GM12878 (cell line): ENCODE measurements around the gene HOOK2. TPM values are rescaled to one million over a fixed set of nuclear protein-coding genes. Genes with fewer than 3 reads are reported as not detected.

Source experiments
- BCL3 ChIP-seq: IDR thresholded peaks from 2 replicates; pipeline ENCODE4 v1.6.1; 2011; ENCODE audit warnings: borderline replicate concordance, low read depth, mild to moderate bottlenecking, moderate library complexity, low read length; ENCODE audit not compliant: insufficient read depth, poor library complexity, severe bottlenecking
- CEBPZ ChIP-seq: fragments of 150-350 bp; IDR thresholded peaks from 2 replicates; pipeline ENCODE4 v1.6.1; 2016; ENCODE audit warnings: low read depth, low read length
- ESRRA ChIP-seq: IDR thresholded peaks from 2 replicates; pipeline ENCODE4 v1.6.1; 2012; ENCODE audit warnings: mild to moderate bottlenecking, low read length, improper control_type of control experiment
- ETV6 ChIP-seq, 2 experiments: fragments of 450-650 bp in 1 of 2; IDR thresholded peaks in 1 of 2; conservative IDR thresholded peaks in 1 of 2; 2 replicates each; pipeline ENCODE4 v1.6.1; 2014; ENCODE audit warnings: antibody characterized with exemption in 1 of 2, borderline replicate concordance in 1 of 2, low read depth in 1 of 2, mild to moderate bottlenecking in 1 of 2, moderate library complexity in 1 of 2
- HDAC2 ChIP-seq: fragments of 200-600 bp; sonication (generic); IDR thresholded peaks from 2 replicates; pipeline ENCODE4 v1.6.1; 2017
- KAT2A ChIP-seq: conservative IDR thresholded peaks from 2 replicates; pipeline ENCODE4 v1.6.1; 2011; ENCODE audit warnings: low read depth, low read length; ENCODE audit not compliant: control insufficient read depth
- MEF2A ChIP-seq: IDR thresholded peaks from 2 replicates; pipeline ENCODE4 v1.6.1; 2011; ENCODE audit warnings: low read depth, mild to moderate bottlenecking, low read length, moderate library complexity; ENCODE audit not compliant: insufficient read depth
- MEF2B ChIP-seq: fragments of 450-650 bp; IDR thresholded peaks from 2 replicates; pipeline ENCODE4 v1.6.1; 2018; ENCODE audit warnings: mild to moderate bottlenecking, moderate library complexity; ENCODE audit not compliant: partially characterized antibody, poor library complexity, severe bottlenecking
- NFIC ChIP-seq: IDR thresholded peaks from 2 replicates; pipeline ENCODE4 v1.6.1; 2012; ENCODE audit warnings: low read depth, mild to moderate bottlenecking, inconsistent platforms, low read length, moderate library complexity
- NFYB ChIP-seq: IDR thresholded peaks from 2 replicates; pipeline ENCODE4 v1.6.1; 2011; ENCODE audit warnings: low read depth, mild to moderate bottlenecking, low read length, improper control_type of control experiment, moderate library complexity; ENCODE audit not compliant: insufficient read depth
- NR2C1 ChIP-seq: fragments of 450-650 bp; IDR thresholded peaks from 2 replicates; pipeline ENCODE4 v1.6.1; 2017; ENCODE audit warnings: antibody characterized with exemption, mild to moderate bottlenecking, moderate library complexity
- NR2F1 ChIP-seq: fragments of 450-650 bp; conservative IDR thresholded peaks from 2 replicates; pipeline ENCODE4 v1.6.1; 2017; ENCODE audit warnings: mild to moderate bottlenecking
- PAX5 ChIP-seq: IDR thresholded peaks from 2 replicates; pipeline ENCODE4 v1.6.1; 2011; ENCODE audit warnings: low read depth, low read length, borderline replicate concordance
- POLR2AphosphoS5 ChIP-seq: IDR thresholded peaks from 2 replicates; pipeline ENCODE4 v1.6.1; 2011; ENCODE audit warnings: mild to moderate bottlenecking, low read length, inconsistent platforms
- RAD21 ChIP-seq: IDR thresholded peaks from 2 replicates; pipeline ENCODE4 v1.6.1; 2011; ENCODE audit warnings: mild to moderate bottlenecking, low read depth, low read length, moderate library complexity; ENCODE audit not compliant: insufficient read depth
- RAD51 ChIP-seq: fragments of 450-650 bp; IDR thresholded peaks from 2 replicates; pipeline ENCODE4 v1.6.1; 2016; ENCODE audit warnings: moderate library complexity, mild to moderate bottlenecking, inconsistent platforms
- RBBP5 ChIP-seq: fragments of 200-600 bp; sonication (generic); conservative IDR thresholded peaks from 2 replicates; pipeline ENCODE4 v1.6.1; 2016
- RCOR1 ChIP-seq: conservative IDR thresholded peaks from 2 replicates; pipeline ENCODE4 v1.6.1; 2012; ENCODE audit warnings: low read depth, low read length, improper control_type of control experiment
- SIN3A ChIP-seq: IDR thresholded peaks from 2 replicates; pipeline ENCODE4 v1.6.1; 2012; ENCODE audit warnings: low read depth, low read length, improper control_type of control experiment
- SMARCA5 ChIP-seq: fragments of 450-650 bp; IDR thresholded peaks from 2 replicates; pipeline ENCODE4 v1.6.1; 2017; ENCODE audit warnings: mild to moderate bottlenecking
- YBX1 ChIP-seq: fragments of 450-650 bp; IDR thresholded peaks from 2 replicates; pipeline ENCODE4 v1.6.1; 2016; ENCODE audit warnings: antibody characterized with exemption
- polyA plus RNA-seq, 11 experiments: library from polyadenylated mRNA; depleted of rRNA in 4 of 11; unstranded in 6 of 11; stranded (reverse) in 5 of 11; fragments of >200 nt; fragmentation: Nextera tagmentation in 4 of 11; fragmentation: Illumina TruSeq in 1 of 11; extraction: Ambion mirVana in 4 of 11; extraction: Trizol in 1 of 11; gene quantifications; 1 replicate in 1 of 11; 2 replicates in 10 of 11; pipeline versions ENCODE4 v1.2.1 to v1.2.3, GENCODE V29; 2011 to 2016; ENCODE audit warnings: inconsistent platforms in 2 of 11, missing spikeins in 2 of 11, low read depth in 1 of 11
- total RNA-seq, 4 experiments: library from RNA; depleted of rRNA in 3 of 4; stranded (reverse); fragments of >200 nt in 3 of 4; fragmentation: Illumina TruSeq in 1 of 4; extraction: Trizol in 1 of 4; gene quantifications; 2 replicates each; pipeline versions ENCODE4 v1.2.1 to v1.2.3, GENCODE V29; 2013 to 2021
- TF ChIP-seq, protein P1 (sequence below): IDR thresholded peaks from 2 replicates; pipeline ENCODE4 v1.6.1; 2012; ENCODE audit warnings: mild to moderate bottlenecking, low read depth, low read length
- TF ChIP-seq, protein P2 (sequence below): IDR thresholded peaks from 2 replicates; pipeline ENCODE4 v1.6.1; 2011; ENCODE audit warnings: low read depth, low read length, improper control_type of control experiment, borderline replicate concordance

The HOOK2 gene
- total and polyA plus RNA-seq, 10 of the 15 experiments (the other 5 are each of a cell fraction or from before 2014, with no cell fraction given) = 1.5 to 9.6 (median 6.2) TPM

- TF ChIP-seq NR2C1 = peak; percentile 54; the same call in 1 of the 2 replicates
- TF ChIP-seq BCL3 = peak; percentile 87
- TF ChIP-seq KAT2A = no peak
- no peak for TF ChIP-seq RBBP5
- TF ChIP-seq SMARCA5 = no peak
- TF ChIP-seq ESRRA = peak; percentile 90
- no peak for TF ChIP-seq YBX1
- no peak for TF ChIP-seq NFIC
- peak in 1 of 2 experiments; percentile 71; a peak in 2 of 4 replicates for TF ChIP-seq ETV6 (conservative IDR thresholded peaks at IDR 0.05 in 1 of 2, IDR thresholded peaks at IDR 0.05 in 1 of 2; ENCODE audit: borderline replicate concordance in 1 of 2, low read depth in 1 of 2)
- no peak for TF ChIP-seq CEBPZ
- no peak for TF ChIP-seq RAD51
- TF ChIP-seq NFYB = no peak
- no peak for TF ChIP-seq RCOR1
- TF ChIP-seq, protein P1, sequence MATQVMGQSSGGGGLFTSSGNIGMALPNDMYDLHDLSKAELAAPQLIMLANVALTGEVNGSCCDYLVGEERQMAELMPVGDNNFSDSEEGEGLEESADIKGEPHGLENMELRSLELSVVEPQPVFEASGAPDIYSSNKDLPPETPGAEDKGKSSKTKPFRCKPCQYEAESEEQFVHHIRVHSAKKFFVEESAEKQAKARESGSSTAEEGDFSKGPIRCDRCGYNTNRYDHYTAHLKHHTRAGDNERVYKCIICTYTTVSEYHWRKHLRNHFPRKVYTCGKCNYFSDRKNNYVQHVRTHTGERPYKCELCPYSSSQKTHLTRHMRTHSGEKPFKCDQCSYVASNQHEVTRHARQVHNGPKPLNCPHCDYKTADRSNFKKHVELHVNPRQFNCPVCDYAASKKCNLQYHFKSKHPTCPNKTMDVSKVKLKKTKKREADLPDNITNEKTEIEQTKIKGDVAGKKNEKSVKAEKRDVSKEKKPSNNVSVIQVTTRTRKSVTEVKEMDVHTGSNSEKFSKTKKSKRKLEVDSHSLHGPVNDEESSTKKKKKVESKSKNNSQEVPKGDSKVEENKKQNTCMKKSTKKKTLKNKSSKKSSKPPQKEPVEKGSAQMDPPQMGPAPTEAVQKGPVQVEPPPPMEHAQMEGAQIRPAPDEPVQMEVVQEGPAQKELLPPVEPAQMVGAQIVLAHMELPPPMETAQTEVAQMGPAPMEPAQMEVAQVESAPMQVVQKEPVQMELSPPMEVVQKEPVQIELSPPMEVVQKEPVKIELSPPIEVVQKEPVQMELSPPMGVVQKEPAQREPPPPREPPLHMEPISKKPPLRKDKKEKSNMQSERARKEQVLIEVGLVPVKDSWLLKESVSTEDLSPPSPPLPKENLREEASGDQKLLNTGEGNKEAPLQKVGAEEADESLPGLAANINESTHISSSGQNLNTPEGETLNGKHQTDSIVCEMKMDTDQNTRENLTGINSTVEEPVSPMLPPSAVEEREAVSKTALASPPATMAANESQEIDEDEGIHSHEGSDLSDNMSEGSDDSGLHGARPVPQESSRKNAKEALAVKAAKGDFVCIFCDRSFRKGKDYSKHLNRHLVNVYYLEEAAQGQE = peak; percentile 6; the same call in 1 of the 2 replicates
- TF ChIP-seq HDAC2 = no peak
- peak; percentile 77 for TF ChIP-seq MEF2A
- TF ChIP-seq SIN3A = 0 out of 2 replicates have a peak, but pooled peaks have one; percentile 40
- peak; percentile 96 for TF ChIP-seq NR2F1
- peak; percentile 85; the same call in 1 of the 2 replicates for TF ChIP-seq PAX5
- TF ChIP-seq MEF2B = peak; percentile 80
- TF ChIP-seq, protein P2, sequence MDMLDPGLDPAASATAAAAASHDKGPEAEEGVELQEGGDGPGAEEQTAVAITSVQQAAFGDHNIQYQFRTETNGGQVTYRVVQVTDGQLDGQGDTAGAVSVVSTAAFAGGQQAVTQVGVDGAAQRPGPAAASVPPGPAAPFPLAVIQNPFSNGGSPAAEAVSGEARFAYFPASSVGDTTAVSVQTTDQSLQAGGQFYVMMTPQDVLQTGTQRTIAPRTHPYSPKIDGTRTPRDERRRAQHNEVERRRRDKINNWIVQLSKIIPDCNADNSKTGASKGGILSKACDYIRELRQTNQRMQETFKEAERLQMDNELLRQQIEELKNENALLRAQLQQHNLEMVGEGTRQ = no peak
- TF ChIP-seq RAD21 = 0 out of 2 replicates have a peak, but pooled peaks have one; percentile 9
- TF ChIP-seq POLR2AphosphoS5 = peak; percentile 40; the same call in 1 of the 2 replicates
Observed at GRCh38 chr19:12788682-12789097, 13.3 kb upstream of the HOOK2 start (continued).
